ENCODE measurements around the gene TMUB1.

Gene TMUB1

GRCh38 chr7:151083071-151083823 is at the start of gene TMUB1:
TSS of gene TMUB1 (minus strand) at chr7:151083493. CDS start at chr7:151082563, 930 bp downstream.
- DNase-seq (ENCODE audit: low read depth) = no peak

- DNase-seq (ENCODE audit: low read depth) = no peak
Observed at GRCh38 chr7:151132461-151133205, 49.3 kb upstream of the TMUB1 start.

DNA sequence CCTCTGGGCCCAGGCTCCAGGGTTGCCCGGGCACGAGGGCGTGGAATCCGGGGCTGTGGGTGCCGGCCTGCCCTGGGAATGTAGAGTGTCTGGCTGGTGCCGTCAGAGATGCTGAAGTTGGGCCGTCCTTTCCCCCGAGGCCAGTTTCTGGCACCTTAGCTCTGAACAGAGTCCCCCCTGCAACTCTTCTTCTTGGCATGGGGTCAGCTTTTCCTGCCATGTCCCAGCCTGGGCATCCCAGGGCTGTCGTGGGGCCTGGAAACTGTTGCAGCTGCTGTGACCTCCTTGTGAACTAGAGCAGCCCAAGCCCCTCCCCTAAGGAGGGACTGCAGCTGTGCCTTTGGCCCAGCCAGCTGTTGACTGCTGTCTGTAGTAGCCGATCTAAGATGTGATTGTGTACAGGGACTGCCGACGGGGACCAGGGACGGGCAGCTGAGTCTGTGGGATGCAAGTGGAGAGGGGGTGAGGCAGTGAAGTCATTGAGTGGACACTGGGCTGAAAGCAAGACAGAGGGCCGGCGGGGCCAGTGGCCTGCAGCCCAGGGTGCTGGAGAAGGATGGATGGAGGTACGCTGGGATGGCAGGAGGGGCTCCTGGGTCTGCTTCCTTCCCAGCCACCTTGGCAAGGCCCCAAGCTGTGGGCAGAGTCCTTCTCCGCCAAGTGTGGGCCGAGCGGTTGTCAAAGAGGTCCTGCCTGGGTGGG is 48.5 kb upstream of the TMUB1 start:
- no peak for DNase-seq (ENCODE audit: low read depth)

GRCh38 chr7:151131224-151131591 is 47.9 kb upstream of the TMUB1 start:
- no peak for DNase-seq (ENCODE audit: low read depth)

DNA sequence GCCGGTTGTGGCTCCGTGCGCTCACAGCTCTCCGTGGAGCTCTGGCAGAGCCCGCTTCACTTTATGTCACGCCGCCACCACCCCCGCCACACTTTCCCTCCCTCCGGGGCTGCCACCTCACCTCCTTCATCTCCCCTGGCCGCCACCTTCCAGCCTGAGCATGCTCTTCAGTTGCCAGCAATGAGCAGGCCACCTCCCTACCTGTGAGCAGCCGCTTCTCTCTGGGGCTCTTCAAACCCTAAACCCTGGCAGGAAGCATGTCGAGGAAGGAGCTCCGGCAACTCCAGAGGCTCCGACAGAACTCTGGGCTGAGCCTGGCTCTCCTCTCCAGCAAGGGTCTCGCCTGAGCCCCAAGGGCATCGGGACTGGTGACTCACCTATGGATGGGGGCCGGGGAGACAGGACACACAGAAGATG is 47.5 kb upstream of the TMUB1 start:
- no peak for DNase-seq (ENCODE audit: low read depth)

GRCh38 chr7:151129960-151130591 is 46.8 kb upstream of the TMUB1 start:
- no peak for DNase-seq (ENCODE audit: low read depth)

GRCh38 chr7:151129117-151129959 is 46.0 kb upstream of the TMUB1 start:
- no peak for DNase-seq (ENCODE audit: low read depth)

GRCh38 chr7:151128716-151129115 is 45.4 kb upstream of the TMUB1 start:
- no peak for DNase-seq (ENCODE audit: low read depth)

- no peak for DNase-seq (ENCODE audit: low read depth)
Observed at GRCh38 chr7:151128144-151128543, 44.9 kb upstream of the TMUB1 start.

GRCh38 chr7:151126491-151127137 is 43.3 kb upstream of the TMUB1 start:
- DNase-seq (ENCODE audit: low read depth) = no peak

DNA sequence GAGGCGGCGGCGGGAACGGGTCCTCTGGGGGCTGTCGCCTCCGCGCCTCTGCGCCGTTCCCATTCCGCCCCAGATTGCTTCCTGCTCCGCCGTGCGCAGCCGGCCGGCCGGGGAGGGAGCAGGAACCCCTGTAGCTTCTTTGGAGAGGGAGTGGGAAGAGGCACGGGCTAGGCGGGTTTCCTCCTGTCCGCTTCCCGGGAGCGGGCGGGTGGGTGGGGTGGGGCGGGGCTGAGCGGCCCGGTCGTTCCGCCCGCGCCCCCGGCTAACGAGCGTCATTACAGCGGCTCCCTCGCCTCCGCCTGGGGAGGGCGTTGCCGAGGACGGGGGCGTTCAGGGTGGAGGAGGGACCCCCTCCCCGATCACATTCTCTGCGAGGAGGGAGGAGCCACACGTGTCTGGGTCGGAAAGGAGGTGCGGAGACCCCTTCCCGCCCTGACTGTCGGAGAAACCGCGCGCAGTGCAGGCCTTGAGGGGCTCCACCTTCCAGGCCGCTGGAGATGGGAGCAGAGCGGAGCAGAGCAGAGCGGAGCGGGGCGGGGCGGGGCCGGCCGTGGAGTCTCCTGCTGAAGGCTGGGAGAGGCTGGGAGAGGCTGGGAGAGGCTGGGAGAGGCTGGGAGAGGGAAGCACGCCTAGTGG is 42.7 kb upstream of the TMUB1 start:
- no peak for DNase-seq (ENCODE audit: low read depth)

- no peak for DNase-seq (ENCODE audit: low read depth)
Observed at GRCh38 chr7:151125470-151125845, 42.2 kb upstream of the TMUB1 start.

DNA sequence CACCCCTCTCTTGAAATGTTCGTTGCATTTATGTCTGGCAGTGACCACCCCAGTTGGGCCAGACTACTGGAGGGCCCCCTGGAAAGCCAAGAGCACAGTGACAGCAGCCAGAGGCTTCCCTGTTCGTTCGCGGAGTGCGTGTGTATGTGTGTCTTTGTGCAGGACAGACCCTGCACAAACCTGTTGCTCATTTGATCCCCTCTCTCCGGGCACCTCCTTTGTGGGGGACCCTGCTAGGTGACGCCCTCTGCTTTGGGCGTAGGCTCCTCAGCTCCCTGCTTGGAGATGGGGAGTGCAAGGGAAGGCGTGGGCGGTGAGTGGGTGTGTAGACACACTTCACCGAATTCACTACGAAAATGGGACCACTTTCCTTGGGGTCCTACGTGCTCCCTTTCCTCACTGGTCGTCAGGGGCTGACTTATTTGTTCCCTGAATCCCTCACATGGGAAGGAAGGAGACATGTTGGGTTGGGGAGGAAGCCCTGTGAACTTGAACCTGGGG is 41.7 kb upstream of the TMUB1 start:
- DNase-seq (ENCODE audit: low read depth) = no peak

DNA sequence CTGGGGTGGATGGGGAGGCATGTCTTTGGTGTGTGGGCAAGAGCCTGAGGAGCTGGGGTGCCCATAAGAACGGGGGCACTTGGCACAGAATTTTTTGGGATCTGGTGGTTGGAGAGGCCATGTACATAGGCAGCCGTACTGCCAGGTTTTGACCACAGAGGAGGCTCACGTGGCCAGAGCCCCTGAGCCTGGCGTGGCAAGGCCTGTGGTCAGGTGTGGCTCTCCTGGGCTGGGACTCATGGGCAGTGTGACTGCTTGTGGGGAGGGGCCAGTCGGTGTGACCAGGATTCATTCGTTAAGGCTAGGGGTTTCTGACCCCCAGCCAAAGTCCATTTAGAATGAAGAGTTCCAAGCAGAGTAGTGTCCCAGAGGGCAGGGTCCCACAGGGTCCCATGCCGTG is 41.2 kb upstream of the TMUB1 start:
- DNase-seq (ENCODE audit: low read depth) = no peak

DNA sequence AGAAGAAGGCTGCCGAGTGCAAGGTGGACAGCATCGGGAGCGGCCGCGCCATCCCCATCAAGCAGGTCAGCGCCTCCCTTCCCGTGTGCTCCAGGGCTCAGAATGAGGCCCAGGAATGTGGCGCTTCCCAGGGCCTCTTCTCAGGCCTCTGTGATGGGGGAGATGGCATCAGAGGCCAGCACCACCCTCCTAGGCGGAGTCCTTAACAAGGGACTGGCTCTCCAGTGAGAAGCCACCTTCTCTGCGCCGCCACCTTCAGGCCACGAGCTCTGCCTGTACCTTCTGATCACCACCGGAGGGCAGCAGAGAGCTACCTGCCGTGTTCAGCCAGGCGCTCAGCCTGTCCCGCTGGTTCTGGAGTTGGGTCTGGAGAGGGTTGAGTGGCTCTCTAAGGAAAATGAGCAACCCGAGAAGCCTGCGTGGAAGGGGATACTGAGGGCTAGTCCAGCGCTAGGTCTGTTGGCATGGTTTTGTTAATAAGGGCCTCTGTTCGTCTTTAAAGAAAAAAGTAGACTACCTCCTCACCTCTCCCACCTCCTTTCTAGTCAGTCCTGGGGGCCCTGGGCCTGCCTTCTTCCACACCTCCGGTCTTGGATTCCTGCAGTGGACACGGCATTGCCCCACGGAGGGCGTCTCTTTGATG is 40.6 kb upstream of the TMUB1 start:
- peak; percentile 63 for DNase-seq (ENCODE audit: low read depth)

DNA sequence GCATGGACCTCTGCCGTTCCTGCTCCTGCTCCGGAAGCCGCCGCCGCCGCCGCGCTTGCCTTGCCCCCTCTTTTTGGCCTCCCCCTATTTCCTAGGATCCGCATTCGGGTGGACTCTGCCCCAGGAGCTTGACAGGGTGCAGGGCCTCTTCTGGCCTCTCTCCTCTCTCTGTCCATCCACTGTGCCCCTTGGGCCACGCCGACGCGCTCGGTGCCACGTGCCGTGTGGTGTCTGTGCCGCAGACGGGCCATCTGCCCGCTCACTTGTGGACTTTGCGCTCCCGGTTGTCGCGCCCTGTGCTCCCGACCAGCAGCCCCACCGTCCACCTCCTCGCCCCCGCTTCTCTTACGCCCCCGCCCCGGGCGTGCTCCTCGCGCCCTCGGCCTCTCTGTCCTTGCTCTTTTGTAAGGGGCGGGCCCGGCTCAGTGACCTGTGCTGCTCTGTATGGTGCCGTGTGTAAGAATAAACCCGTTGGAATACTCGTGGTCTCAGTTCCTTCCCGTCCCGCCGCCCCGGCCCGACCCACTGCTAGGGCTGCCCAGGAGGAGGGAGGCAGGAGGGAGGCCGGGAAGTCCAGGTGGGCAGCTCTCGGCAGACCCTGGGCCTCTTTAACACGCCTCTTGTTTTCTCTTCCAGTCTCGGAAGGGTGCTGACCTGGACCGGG is 40.0 kb upstream of the TMUB1 start:
- no peak for DNase-seq (ENCODE audit: low read depth)

DNA sequence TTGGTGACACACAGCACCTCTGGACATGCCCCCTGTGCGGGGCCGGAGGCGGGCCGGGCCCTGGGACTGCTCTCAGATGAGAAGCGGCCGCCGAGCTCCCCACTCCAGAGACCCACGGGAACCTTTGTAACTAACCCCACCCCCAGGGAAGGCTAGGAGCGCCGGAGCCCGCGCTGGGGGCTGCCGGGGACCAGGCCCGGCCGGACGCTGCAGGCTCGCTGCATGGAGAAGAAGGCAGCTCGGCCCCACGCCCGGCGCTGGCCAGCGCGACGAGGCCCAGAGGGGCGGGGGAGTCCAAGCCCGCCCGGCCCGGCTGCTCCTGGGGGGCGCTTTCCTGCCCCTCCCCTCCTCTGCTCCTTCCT is 39.5 kb upstream of the TMUB1 start:
- DNase-seq (ENCODE audit: low read depth) = no peak

- DNase-seq (ENCODE audit: low read depth) = no peak
Observed at GRCh38 chr7:151122276-151122675, 39.0 kb upstream of the TMUB1 start.

DNA sequence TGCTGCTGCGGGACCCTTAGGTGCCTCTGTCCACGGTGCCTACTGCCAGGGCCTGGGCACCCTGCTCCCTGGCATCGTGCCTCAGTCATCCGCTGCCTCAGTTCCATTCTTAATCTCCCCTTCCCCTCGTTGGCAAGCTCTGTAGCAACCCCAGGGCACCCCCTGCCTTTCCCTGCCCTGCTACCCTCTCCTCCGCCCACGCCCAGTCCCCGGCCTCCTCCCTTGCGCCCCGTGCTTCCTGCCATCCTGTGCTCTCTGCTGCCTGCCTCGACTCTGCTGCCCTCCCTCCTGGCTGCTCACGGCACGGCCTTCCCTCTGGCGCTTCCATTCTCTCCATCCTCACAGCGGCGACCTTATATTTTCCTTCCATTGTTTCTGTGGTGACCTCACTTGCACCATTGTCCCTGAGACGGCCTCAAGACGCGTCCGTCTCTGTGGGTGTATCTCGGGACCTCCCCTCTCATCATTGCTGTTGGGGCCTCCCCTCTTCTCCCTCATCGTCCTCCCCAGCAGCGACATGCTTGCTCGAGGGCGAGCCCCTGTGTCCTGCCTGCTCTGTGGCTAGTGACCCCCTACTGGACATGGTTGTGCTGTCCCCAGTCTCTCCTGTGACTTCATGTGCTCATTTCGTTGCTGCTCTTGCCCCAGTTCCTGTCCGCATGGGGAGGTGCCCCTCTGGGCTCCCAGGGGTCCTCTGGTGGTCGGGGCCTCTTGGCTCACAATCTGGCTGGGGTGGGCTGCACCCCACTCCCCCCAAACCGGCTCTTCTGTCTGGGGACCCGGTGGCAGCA is 38.3 kb upstream of the TMUB1 start:
- no peak for DNase-seq (ENCODE audit: low read depth)

All from amniotic epithelial cell (primary cell).